GM19395 (cell line): ENCODE measurements around the gene MOV10L1.

ENCODE experiments used
- ATAC-seq: cut with Tn5 transposase; IDR thresholded peaks from one replicate; pipeline ENCODE4 v1.9.1; 2021; ENCODE audit warnings: mild to moderate bottlenecking, moderate library complexity; ENCODE audit not compliant: unreplicated experiment

MOV10L1 gene

DNA sequence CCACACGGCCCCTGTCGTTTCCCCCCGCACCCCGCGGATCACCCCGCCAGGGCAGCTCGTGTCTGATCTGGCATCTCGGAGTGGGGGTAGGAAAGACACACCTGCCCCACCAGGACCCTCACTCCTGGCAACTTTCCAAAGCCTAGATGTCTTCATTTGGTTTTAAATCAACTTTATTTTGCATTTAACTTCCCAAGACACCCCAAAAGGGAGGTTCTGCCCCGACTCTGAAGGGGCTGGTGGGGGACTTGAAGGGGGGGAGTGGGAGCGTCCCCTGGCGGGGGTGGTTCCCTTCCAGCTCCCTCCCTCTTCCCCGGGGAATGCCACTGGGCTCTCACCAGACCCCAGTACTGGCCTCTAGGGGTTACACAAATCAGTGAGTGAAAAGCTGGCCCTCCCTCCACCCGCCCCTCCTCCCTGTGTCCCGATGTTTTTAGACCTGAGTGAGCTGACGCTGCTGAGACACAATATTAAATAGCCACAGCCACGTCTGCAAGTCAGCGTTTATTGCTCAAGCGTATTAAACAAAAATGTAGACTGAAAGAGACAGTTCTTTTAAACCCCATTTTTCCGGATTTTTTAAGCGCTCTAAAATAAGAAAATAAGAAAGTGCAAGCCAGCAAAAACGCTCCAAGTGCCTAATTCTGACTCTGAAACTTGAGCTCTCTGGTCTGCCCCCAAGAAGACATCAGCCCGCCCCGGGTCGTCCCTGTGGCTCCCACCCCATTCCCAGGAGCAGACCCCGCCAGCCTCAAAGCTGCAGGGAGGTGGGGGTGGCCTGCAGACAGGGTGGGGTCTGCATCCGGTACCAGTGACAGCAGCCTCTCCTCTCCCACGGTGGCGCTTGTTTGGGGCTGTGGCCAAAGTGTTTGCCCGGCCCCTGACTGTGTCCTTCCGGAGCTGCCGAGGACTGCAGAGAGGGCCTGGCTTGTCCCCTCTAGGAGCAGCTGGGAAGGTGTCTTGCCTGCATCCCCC is 30.6 kb upstream of the MOV10L1 start:
- no peak for ATAC-seq

DNA sequence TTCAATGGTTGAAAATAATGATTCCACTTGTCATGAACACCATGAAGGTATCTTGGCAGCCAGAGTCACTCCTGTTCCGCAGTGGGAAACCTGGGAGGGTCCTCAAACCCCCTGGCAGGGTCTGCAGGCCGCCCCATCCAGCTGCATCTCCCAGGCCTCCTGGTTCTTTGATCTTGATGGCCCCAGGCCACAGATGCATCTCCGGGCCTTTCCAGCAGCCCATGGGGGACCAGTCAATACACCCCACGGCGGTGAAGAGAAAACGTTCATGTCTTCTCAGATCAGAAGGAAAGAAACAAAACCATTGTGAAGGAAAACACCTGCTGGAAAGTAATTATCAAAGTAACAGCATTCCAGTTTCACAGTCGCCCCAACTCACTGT is 29.9 kb upstream of the MOV10L1 start:
- no peak for ATAC-seq

DNA sequence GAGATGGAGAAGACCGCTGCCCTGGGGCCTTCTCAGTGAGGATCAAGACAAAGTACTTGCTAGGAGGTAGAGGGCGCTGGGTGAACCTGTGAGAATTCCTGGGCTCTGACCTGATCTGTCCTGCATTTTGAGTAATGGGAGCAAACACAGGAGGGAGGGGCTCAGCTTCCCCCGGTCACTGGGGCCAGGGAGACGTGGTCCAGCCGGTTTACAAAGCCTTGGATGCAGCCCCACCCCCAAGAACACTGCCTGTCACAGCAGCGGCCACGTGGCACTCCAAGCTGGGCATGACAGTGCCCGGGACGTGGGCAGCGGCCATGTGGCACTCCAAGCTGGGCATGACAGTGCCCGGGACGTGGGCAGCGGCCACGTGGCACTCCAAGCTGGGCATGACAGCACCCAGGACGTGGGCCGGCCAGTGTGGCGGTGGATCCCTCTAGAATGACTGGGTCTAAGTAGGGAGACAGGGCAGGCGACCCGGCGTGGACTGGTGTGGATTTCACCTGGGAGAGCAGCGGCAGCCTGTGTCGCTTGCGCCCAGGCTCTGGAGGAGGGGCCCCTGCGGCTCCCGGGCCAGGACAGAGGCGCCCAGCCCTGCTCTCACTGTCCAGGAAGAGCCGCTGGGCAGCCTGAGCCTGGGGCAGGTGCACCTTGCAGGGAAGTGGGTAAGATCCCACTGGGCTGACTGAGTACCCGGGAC is 29.2 kb upstream of the MOV10L1 start:
- no peak for ATAC-seq

DNA sequence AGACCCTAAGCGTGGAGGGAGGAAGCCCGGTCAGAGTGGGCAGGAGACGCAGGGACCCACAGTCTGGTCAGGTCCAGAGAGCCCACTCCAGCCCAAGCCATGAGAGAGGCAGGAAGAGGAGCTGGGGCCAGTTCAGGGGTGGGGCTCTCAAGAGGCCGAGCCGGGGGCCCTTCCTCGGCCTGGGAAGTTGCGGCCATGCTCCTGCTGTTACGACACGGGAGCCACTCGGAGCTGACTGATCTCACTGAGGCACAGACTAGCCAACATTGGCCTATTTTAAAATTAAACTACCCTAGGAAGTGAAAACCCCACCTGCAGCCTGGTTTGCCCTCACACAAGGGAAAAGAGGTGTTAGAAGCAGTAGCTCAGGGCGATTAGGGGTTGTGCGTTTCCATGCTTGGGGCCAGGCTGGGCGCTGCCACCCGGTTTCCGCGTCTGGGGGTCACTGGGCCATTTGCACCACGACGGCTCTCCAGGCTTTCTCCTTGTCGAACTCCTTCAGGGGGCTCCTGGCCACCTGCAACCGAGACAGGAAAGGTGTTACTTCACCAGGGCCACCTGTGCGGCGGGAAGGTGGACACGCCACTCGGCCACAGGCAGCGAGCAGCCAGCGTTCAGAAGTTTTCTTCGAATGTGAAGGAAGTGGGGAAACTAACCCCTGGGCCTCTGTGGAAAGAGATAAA is 28.5 kb upstream of the MOV10L1 start:
- no peak for ATAC-seq

DNA sequence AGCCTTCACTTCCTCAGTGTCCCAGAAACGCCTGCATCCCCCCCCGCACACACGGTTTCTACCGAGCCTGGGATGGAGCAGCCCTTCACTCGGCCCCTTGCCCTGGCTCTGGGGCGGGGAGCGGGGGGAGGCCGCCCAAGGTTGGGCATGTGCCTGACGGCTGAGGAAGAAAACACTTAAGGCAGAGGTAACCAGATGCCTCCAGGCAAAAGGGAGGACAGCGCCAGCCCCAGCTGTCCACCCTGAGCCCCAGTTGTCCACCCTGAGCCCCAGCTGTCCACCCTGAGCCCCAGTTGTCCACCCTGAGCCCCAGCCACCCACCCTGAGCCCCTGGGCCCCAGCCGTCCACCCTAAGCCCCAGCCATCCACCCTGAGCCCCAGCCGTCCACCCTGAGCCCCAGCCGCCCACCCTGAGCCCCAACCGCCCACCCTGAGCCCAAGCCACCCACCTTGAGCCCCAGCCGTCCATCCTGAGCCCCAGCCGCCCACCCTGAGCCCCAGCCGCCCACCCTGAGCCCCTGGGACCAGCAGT is 27.9 kb upstream of the MOV10L1 start:
- no peak for ATAC-seq

DNA sequence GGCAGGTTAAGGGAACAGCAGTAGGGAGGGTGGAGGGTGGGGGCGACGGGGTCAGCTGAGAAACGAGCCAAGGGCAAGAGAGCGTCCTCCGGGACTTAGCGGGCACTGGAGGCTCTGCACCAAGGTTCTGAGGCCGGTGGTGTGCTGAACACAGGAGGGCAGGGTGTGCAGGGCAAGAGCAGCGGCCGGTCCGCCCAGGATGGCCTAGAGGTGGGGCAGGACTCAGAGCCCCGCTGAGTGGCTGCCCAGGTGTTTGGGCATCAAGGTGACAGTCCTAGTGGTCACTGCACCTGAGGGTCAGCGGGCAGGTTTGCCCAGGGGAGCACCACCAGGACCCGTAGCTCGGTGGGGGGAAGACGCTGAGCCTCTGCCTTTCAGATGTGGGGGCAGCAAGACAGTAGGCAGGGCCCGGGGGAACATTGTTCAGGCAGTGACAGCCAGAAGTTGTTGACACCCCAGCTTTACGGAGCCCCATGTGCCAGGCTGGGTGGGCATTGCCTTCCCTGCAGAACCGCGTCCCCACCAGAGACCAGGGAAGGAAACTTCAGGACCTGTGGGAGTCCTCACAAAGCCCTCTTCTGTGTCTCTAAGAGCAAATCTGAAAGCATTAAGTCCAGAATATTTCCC is 27.2 kb upstream of the MOV10L1 start:
- ATAC-seq = no peak

DNA sequence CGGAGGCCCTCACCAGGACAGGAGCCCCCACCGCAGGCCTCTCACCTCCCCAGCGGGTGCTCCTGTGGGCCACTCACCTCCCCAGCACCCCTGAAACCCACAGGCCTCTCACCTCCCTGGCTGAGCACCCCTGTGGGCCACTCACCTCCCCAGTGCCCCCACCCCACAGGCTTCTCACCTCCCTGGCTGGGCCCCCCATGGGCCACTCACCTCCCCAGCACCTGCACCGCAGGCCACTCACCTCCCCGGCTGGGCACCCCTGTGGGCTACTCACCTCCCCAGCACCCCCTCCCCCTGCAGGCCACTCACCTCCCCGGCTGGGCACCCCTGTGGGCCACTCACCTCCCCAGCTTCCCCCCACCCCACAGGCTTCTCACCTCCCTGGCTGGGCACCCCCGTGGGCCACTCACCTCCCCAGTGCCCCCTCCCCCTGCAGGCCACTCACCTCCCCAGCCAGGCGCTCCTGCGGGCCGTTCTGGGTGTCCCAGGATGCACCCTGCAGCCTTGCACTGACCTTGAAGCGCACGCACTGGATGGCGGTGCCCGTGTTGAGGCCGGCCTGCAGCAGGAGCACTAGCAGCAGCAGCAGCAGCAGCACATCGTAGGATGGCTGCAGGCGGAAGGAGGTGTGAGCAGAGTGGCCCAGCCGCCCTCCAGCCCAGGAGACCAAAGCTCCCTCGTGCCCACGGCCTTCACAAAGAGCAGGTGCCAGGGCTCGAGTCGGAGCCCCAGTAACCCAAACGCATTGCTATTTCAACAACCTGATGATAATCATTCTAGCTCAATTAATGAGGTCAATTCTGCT is 26.0 kb upstream of the MOV10L1 start:
- ATAC-seq = no peak

DNA sequence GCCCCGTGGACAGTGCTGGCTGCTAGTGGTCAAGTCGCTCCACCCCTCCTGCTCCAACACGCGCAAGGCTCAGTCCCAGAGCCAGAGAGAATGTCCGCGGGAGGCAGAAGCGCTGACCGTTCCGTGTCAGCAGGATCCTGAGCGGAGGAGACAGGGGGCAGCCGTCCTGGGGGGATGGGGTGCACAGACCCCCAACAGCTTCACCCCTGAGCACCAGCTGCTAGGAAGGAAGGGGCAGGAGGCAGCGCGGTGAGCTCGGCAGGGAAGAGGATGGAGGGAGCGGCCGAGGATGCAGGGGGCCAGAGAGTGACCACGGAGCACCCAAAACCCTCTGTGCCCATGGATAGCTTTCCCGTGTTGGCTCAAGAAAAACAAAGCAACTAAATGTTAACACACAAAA is 25.4 kb upstream of the MOV10L1 start:
- no peak for ATAC-seq

DNA sequence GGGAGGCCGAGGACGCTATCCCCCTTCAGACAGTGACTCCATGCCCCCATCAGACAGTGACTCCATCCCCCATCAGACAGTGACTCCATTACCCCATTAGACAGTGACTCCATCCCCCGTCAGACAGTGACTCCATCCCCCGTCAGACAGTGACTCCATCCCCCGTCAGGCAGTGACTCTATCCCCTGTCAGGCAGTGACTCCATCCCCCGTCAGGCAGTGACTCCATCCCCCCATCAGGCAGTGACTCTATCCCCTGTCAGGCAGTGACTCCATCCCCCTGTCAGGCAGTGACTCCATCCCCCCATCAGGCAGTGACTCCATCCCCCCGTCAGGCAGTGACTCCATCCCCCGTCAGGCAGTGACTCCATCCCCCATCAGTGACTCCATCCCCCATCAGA is 22.6 kb upstream of the MOV10L1 start:
- ATAC-seq = no peak

DNA sequence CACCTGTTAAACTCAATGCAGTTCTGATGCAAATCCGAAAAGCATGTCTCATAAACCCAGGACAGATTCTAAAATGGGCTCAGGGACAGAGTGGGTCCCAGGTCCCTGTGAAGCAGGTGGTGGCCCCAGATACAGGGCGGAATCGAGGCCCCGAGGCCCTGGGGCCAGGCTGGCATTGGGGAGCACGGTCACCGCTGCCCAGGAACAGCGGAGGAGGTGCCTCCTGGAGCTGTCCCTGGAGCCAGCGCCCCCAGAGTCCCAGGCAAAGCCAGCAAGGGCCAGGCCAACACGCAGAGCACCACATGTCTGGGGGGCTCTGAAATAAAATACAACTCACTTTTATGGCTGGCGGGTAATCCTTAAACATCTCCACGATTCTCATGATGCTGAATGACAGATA is 21.7 kb upstream of the MOV10L1 start:
- no peak for ATAC-seq

DNA sequence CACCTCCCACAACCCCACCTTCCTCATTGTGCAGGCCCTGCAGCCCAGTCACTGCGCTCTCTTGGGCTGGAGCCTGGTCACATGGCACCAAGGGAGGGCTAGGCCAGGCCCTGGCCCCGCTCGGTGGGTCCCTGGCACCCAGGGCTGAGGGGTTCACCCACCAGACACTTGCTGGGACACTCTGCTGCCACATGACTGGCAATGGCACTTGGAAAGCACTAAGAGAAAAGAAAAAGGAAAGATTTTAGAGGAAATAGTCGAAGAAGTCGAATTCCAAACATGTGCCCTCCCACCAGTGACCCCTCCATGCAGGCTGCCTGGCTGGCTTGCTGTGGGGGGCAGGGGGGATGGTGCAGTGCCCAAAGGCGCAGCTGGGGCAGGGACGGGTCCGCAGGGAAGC is 19.4 kb upstream of the MOV10L1 start:
- no peak for ATAC-seq

DNA sequence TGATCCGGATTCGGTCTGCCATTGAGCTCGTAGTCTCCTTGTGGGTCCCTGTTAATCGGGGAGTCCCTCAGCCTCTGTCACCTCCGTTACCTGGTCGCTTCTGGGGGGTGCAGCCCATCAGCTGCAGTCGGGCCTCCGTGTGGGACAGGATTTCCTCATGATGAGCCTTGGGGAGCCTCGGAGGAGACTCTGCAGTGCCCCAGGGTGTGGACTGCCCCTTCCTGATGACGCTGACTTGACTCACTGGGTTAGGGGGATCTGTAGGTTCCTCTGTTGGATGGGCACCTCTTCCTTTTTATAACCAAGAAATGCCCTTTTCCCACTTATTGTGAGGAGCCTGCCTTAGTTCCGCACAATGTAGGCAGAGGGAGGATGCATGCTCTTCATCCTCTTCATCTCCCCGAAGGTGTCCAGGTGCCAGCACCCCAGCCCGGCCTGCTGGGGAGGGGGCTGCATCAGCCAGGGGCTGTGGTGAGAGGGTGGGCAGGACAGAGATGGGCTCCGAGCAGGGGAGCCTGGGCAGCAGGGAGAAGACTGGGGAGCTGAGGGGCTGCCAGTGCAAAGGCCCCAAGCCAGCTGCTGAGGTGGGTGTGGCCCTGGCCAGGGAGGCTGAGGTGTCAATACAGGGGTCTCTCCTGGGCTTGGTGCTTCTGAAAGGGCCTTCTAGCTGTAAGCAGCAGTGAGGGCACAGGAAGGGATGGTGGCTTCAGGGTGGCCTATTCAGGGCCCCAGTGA is 18.2 kb upstream of the MOV10L1 start:
- no peak for ATAC-seq

DNA sequence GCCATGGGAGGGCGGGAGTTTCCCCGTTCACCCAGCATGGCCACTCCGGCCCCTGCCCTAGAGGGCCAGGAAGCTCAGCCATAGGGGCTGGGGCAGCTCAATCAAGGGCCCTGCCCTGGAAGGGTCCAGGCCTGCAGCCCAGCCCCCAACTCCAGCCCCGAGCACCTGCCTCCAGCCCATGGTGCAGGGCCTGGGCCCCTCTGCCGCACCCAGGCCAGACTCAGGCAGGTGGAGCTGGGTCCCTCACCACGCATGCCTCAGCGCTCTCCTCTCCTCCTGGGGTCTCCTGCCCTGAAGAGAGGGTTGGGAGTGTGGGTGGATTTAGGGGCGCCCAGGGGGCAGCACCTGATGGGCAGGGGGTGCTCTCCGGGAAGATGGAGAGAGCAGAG is 17.6 kb upstream of the MOV10L1 start:
- no peak for ATAC-seq

DNA sequence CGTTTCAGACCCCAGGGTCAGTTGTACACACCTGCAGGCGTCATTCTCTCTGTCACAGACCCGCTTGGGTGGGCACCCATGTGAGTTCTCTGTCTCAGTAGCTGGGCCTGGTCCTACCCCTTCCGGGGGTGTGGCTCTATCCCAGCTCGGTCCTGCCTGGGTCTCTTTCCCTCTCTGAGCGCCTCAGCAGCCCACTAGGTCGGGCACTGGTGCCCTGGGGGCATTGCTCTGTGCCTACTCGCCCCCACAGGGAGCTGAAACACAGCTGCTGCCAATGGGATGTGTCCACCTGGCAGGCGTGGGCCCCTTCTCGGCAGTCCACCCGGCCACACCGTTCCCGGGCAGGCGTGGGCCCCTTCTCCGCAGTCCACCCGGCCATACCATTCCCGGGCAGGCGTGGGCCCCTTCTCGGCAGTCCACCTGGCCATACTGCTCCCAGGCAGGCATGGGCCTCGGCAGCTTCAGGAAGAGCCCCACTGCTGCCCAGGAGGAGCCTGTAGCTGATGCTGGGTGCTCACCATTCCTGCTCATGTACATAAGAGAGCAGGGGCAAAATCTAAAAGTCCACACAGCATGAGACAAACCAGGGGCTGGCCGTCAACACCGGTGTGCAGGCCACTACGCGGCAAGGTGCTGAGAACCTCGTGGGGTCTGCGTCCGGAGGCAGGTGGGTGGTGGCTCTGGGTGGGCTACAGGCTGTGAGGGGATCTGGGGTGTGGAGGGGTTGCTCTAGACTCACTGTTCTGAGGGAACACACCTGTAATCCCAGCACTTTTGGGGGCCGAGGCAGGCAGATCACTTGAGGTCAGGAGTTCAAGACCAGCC is 16.9 kb upstream of the MOV10L1 start:
- no peak for ATAC-seq

DNA sequence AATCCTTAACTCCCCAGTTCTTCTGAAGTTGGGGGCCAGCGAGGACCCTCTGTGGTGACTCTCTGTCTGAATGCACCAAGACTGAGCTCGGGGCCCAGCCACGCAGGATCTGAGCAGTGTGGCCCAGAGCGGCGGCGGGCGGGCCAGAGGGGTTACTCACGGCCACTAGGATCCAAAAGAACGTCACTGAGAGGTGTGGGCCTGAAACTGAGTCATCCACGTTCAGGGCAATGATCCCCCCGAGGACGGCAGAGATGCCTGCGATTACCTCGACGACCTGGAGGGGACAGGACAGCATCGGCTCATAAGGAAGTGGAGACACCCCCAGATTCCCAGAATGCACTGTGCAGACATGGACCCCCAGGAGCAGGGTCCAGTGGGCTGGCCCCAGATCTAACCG is 15.8 kb upstream of the MOV10L1 start:
- ATAC-seq = no peak

DNA sequence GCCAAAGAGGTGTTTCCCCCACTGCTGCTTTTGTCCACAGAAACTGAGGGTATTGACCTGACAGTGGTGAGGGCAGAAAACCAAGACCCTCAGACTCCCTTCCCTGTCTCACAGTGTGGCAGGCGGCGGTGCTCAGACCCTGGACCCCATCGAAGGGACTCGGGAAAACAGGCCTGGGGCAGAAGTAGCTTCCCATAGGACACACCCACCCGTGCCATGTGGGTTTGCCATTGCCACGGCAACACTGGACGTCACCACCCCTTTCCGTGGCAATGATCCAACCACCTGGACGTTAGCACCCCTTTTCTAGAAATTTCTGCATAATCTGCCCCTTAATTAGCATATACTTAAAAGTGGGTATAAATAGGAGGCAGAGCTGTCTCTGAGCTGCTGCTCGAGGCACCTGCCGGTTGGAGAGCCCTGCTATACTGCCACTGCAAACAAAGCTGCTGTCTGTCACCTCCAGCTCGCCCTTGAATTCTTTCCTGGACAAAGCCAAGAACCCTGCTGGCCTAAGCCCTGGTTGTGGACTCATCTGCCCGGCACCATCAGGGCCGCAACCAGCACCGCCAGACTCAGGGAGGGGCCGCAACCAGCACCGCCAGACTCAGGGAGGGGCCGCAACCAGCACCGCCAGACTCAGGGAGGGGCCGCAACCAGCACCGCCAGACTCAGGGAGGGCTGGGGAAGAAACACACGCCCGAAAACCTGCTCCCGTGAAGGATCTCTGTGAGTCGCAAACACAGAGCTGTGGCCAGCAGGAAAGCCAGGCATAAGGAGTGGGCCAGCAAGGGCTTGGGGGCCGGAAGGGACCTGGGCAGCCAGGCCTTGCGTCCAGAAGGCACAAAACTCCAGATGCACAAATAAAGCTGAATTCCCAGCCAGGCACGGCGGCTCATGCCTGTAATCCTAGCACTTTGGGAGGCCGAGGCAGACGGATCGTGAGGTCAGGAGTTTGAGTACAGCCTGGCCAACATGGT is 15.0 kb upstream of the MOV10L1 start:
- no peak for ATAC-seq
